H1 (cell line): Measurements from ENCODE around the gene SERINC4. TPM values are rescaled to one million over a fixed set of nuclear protein-coding genes. Genes with fewer than 3 reads are reported as not detected.

Experiments
- CTCF ChIA-PET: fragments of 300-600 bp; sonication (Branson Sonifier 250); formaldehyde crosslinking; loops from one replicate; lab custom pipeline; 2021; ENCODE audit not compliant: partially characterized antibody; lab: Charles Lee
- POLR2A ChIA-PET: fragments of 300-600 bp; sonication (Branson Sonifier 250); formaldehyde crosslinking; loops from one replicate; lab custom pipeline; 2021; ENCODE audit warnings: inconsistent platforms; ENCODE audit not compliant: partially characterized antibody; lab: Charles Lee
- DNase-seq, 2 experiments: peaks; one replicate each; pipeline versions ENCODE4 v3.0.0 to v3.0.0-alpha.2; 2010 to 2022; ENCODE audit warnings: low spot score in 2 of 2, low read depth in 1 of 2, mixed read lengths in 1 of 2
- FAIRE-seq: peaks from 2 replicates; lab custom pipeline; 2011; peaks lifted over from hg19 to GRCh38; lab: Jason Lieb, UNC
- H2AFZ ChIP-seq: 2 replicates; pipeline ENCODE4 v1.8.1; 2012; ENCODE audit warnings: low read length, inconsistent platforms
- H2AK5ac ChIP-seq: 2 replicates; pipeline ENCODE4 v1.6.1; 2013; ENCODE audit warnings: low read depth, low read length
- H2BK120ac ChIP-seq: replicated peaks from 2 replicates; pipeline ENCODE3; 2013; ENCODE audit warnings: low read depth, low read length, inconsistent platforms
- H2BK12ac ChIP-seq: 2 replicates; pipeline ENCODE4 v1.6.1; 2013; ENCODE audit warnings: low read depth, low read length
- H2BK15ac ChIP-seq: 2 replicates; pipeline ENCODE4 v1.6.1; 2013; ENCODE audit warnings: low read length
- H2BK20ac ChIP-seq: 2 replicates; pipeline ENCODE4 v1.6.1; 2013; ENCODE audit warnings: low read length
- H2BK5ac ChIP-seq: 2 replicates; pipeline ENCODE4 v1.6.1; 2013; ENCODE audit warnings: low read depth, low read length
- H3K14ac ChIP-seq: 2 replicates; pipeline ENCODE4 v1.6.1; 2013; ENCODE audit warnings: inconsistent platforms; ENCODE audit not compliant: insufficient read length
- H3K18ac ChIP-seq: 2 replicates; pipeline ENCODE4 v1.6.1; 2013; ENCODE audit warnings: low read length; ENCODE audit errors: extremely low read depth
- H3K23ac ChIP-seq: 2 replicates; pipeline ENCODE4 v1.6.1; 2013; ENCODE audit warnings: inconsistent platforms; ENCODE audit not compliant: insufficient read length
- H3K23me2 ChIP-seq: 2 replicates; pipeline ENCODE4 v1.6.1; 2013; ENCODE audit warnings: low read depth, low read length
- H3K27ac ChIP-seq: 2 replicates; pipeline ENCODE4 v1.6.1; 2011; ENCODE audit warnings: low read depth, low read length, inconsistent platforms
- H3K27me3 ChIP-seq, 4 experiments: replicated peaks in 1 of 4; 1 replicate in 1 of 4; 2 replicates in 3 of 4; pipeline versions ENCODE4 v1.6.1 to v1.8.1; 2011 to 2013; ENCODE audit warnings: low read length in 3 of 4, mild to moderate bottlenecking in 3 of 4, inconsistent platforms in 2 of 4, mixed read lengths in 2 of 4, moderate library complexity in 1 of 4; ENCODE audit not compliant: control insufficient read depth in 3 of 4, insufficient read depth in 3 of 4; ENCODE audit errors: extremely low read depth in 1 of 4
- H3K36me3 ChIP-seq, 4 experiments: 2 replicates each; pipeline versions ENCODE4 v1.6.1 to v1.8.1; 2011 to 2013; ENCODE audit warnings: mild to moderate bottlenecking in 4 of 4, low read length in 3 of 4, moderate library complexity in 2 of 4, control low read depth in 1 of 4, inconsistent platforms in 1 of 4; ENCODE audit not compliant: insufficient read depth in 4 of 4, control insufficient read depth in 2 of 4
- H3K4ac ChIP-seq: replicated peaks from 2 replicates; pipeline ENCODE3; 2013; ENCODE audit warnings: low read length, low read depth, mixed read lengths, inconsistent platforms; ENCODE audit not compliant: insufficient read length
- H3K4me1 ChIP-seq, 4 experiments: replicated peaks in 1 of 4; 1 replicate in 1 of 4; 2 replicates in 3 of 4; pipeline versions ENCODE4 v1.6.1 to v1.8.1; 2011 to 2013; ENCODE audit warnings: low read length in 3 of 4, inconsistent platforms in 2 of 4, mixed read lengths in 1 of 4; ENCODE audit not compliant: insufficient read depth in 4 of 4, control insufficient read depth in 3 of 4
- H3K4me2 ChIP-seq, 2 experiments: 2 replicates each; pipeline versions ENCODE4 v1.6.1 to v1.8.1; 2011 to 2013; ENCODE audit warnings: low read depth in 2 of 2, low read length in 2 of 2, control low read depth in 1 of 2, inconsistent platforms in 1 of 2, mild to moderate bottlenecking in 1 of 2; ENCODE audit not compliant: insufficient read depth in 1 of 2
- H3K4me3 ChIP-seq, 4 experiments: fragments of 200-600, 300-600 bp in 1 of 4; sonication (generic), shearing (Covaris generic), sonication (Bioruptor Twin) in 1 of 4; 2 replicates each; pipeline versions ENCODE4 v1.5.1 to v1.8.1; 2011 to 2016; ENCODE audit warnings: low read length in 4 of 4, low read depth in 3 of 4, control low read depth in 2 of 4, inconsistent platforms in 2 of 4, mild to moderate bottlenecking in 2 of 4, mixed read lengths in 1 of 4, moderate library complexity in 1 of 4; ENCODE audit not compliant: insufficient read depth in 2 of 4; ENCODE audit errors: extremely low read depth in 1 of 4
- H3K56ac ChIP-seq: replicated peaks from 2 replicates; pipeline ENCODE3; 2013; ENCODE audit warnings: low read depth, mild to moderate bottlenecking, mixed read lengths, low read length, inconsistent platforms; ENCODE audit not compliant: insufficient read length
- H3K79me1 ChIP-seq: 2 replicates; pipeline ENCODE4 v1.6.1; 2013; ENCODE audit warnings: low read depth, low read length, control low read depth
- H3K79me2 ChIP-seq, 2 experiments: 2 replicates each; pipeline versions ENCODE4 v1.6.1 to v1.8.1; 2012 to 2013; ENCODE audit warnings: low read length in 2 of 2, mild to moderate bottlenecking in 2 of 2, inconsistent platforms in 1 of 2; ENCODE audit not compliant: insufficient read depth in 2 of 2, control insufficient read depth in 1 of 2
- H3K9ac ChIP-seq, 4 experiments: replicated peaks in 1 of 4; 1 replicate in 1 of 4; 2 replicates in 3 of 4; pipeline versions ENCODE4 v1.6.1 to v1.8.1; 2011 to 2013; ENCODE audit warnings: low read depth in 3 of 4, low read length in 3 of 4, control low read depth in 2 of 4, mild to moderate bottlenecking in 2 of 4, moderate library complexity in 2 of 4, inconsistent platforms in 1 of 4; ENCODE audit errors: extremely low read depth in 1 of 4
- H3K9me3 ChIP-seq, 2 experiments: 2 replicates each; pipeline versions ENCODE4 v1.6.1 to v1.8.1; 2012 to 2013; ENCODE audit warnings: mild to moderate bottlenecking in 2 of 2, moderate library complexity in 2 of 2, control low read depth in 1 of 2, inconsistent platforms in 1 of 2, low read depth in 1 of 2, low read length in 1 of 2, mixed read lengths in 1 of 2; ENCODE audit not compliant: insufficient read depth in 2 of 2
- H4K20me1 ChIP-seq, 2 experiments: replicated peaks in 1 of 2; 2 replicates each; pipeline versions ENCODE3 to v1.8.1; 2011 to 2013; ENCODE audit warnings: inconsistent platforms in 2 of 2, low read length in 2 of 2, mild to moderate bottlenecking in 1 of 2; ENCODE audit not compliant: insufficient read depth in 2 of 2, control insufficient read depth in 1 of 2
- H4K5ac ChIP-seq: 2 replicates; pipeline ENCODE4 v1.6.1; 2013; ENCODE audit warnings: low read length, low read depth, mixed read lengths, inconsistent platforms; ENCODE audit not compliant: insufficient read length
- H4K8ac ChIP-seq: 2 replicates; pipeline ENCODE4 v1.8.0; 2013; ENCODE audit warnings: mild to moderate bottlenecking, moderate library complexity, low read length, inconsistent platforms; ENCODE audit not compliant: insufficient read depth; ENCODE audit errors: extremely low read depth
- H4K91ac ChIP-seq: replicated peaks from 2 replicates; pipeline ENCODE3; 2013; ENCODE audit warnings: low read length, mixed read lengths, inconsistent platforms; ENCODE audit not compliant: insufficient read length
- BRCA1 ChIP-seq: IDR thresholded peaks from 2 replicates; pipeline ENCODE4 v1.6.1; 2012; ENCODE audit warnings: low read depth, low read length, improper control_type of control experiment
- CHD2 ChIP-seq: IDR thresholded peaks from 2 replicates; pipeline ENCODE4 v1.6.1; 2012; ENCODE audit warnings: low read length, improper control_type of control experiment
- CREB1 ChIP-seq: IDR thresholded peaks from 2 replicates; pipeline ENCODE4 v1.6.1; 2012; ENCODE audit warnings: inconsistent platforms
- EGR1 ChIP-seq: IDR thresholded peaks from 2 replicates; pipeline ENCODE4 v1.6.1; 2011; ENCODE audit warnings: low read depth, low read length, borderline replicate concordance
- EZH2 ChIP-seq: fragments of 200-600 bp; sonication (generic); IDR thresholded peaks from 2 replicates; pipeline ENCODE4 v1.7.1; 2012; ENCODE audit warnings: low read depth, mild to moderate bottlenecking, moderate library complexity, low read length, inconsistent platforms; ENCODE audit not compliant: severe bottlenecking
- HDAC2 ChIP-seq, 2 experiments: fragments of 300-600 bp in 1 of 2; sonication (generic) in 1 of 2; IDR thresholded peaks; 2 replicates each; pipeline ENCODE4 v1.6.1; 2011 to 2012; ENCODE audit warnings: low read depth in 2 of 2, low read length in 2 of 2, mild to moderate bottlenecking in 2 of 2, moderate library complexity in 2 of 2, borderline replicate concordance in 1 of 2, inconsistent platforms in 1 of 2
- HDAC6 ChIP-seq: IDR thresholded peaks from one replicate; pipeline ENCODE4 v1.7.1; 2012; ENCODE audit warnings: low read depth, mild to moderate bottlenecking, inconsistent platforms, low read length, moderate library complexity
- JUND ChIP-seq: IDR thresholded peaks from 2 replicates; pipeline ENCODE4 v1.6.1; 2011; ENCODE audit warnings: mild to moderate bottlenecking, improper control_type of control experiment, low read length
- POLR2A ChIP-seq, 2 experiments: IDR thresholded peaks; 1 replicate in 1 of 2; 2 replicates in 1 of 2; pipeline ENCODE4 v1.6.1; 2011; ENCODE audit warnings: low read depth in 2 of 2, low read length in 2 of 2, mild to moderate bottlenecking in 2 of 2; ENCODE audit errors: control extremely low read depth in 1 of 2
- POLR2AphosphoS5 ChIP-seq: IDR thresholded peaks from 2 replicates; pipeline ENCODE4 v1.6.1; 2011; ENCODE audit warnings: low read depth, low read length
- RXRA ChIP-seq: IDR thresholded peaks from 2 replicates; pipeline ENCODE4 v1.6.1; 2011; ENCODE audit warnings: low read depth, mild to moderate bottlenecking, low read length, moderate library complexity; ENCODE audit not compliant: insufficient read depth
- TAF7 ChIP-seq: optimal IDR thresholded peaks from 2 replicates; pipeline ENCODE3; 2011; ENCODE audit warnings: low read depth, mild to moderate bottlenecking, inconsistent platforms, low read length, moderate library complexity, borderline replicate concordance
- ZNF274 ChIP-seq: IDR thresholded peaks from 2 replicates; pipeline ENCODE4 v1.7.0; 2012; ENCODE audit warnings: low read length, borderline replicate concordance; ENCODE audit errors: extremely low read depth
- WGBS, 2 experiments: shearing (Covaris generic) in 1 of 2; methylation state at CpG; one replicate each; pipeline versions ENCODE4 v1.1.6 to v1.1.7; 2013 to 2015; ENCODE audit warnings: low lambda C conversion rate in 2 of 2, mixed read lengths in 2 of 2, inconsistent platforms in 1 of 2, low coverage in 1 of 2, missing lambda C conversion rate in 1 of 2; ENCODE audit not compliant: insufficient replicate concordance in 2 of 2, insufficient coverage in 1 of 2, insufficient read length in 1 of 2; ENCODE audit errors: extremely low coverage in 1 of 2, missing lambda C conversion rate in 1 of 2; 5-methylcytosine and 5-hydroxymethylcytosine counted together
- polyA plus RNA-seq, 7 experiments: library from polyadenylated mRNA; depleted of rRNA in 3 of 7; stranded (reverse) in 5 of 7; unstranded in 2 of 7; fragments of >200 nt in 5 of 7; fragments of 200-250 nt in 2 of 7; gene quantifications; 1 replicate in 5 of 7; 2 replicates in 1 of 7; 4 replicates in 1 of 7; pipeline versions ENCODE4 v1.2.1 to v1.2.3, GENCODE V29; 2011 to 2013; ENCODE audit warnings: missing spikeins in 2 of 7, mixed read lengths in 2 of 7
- total RNA-seq: library from RNA; stranded (reverse); fragmentation: NEBNext Ultra II Directional; extraction: Animal tissue kit (Norgen Biotek cat#: 25700); gene quantifications from 2 replicates; pipeline ENCODE4 v1.2.1, GENCODE V29; 2021
- TF ChIP-seq, protein P1 (sequence below): IDR thresholded peaks from 2 replicates; pipeline ENCODE4 v1.6.1; 2011; ENCODE audit warnings: low read depth, mild to moderate bottlenecking, low read length; ENCODE audit not compliant: insufficient read depth

SERINC4 gene
- total and polyA plus RNA-seq, 2 of the 8 experiments (the other 6 are each of a cell fraction or from before 2014, with no cell fraction given) = 0.08 TPM; not detected in 1

DNA sequence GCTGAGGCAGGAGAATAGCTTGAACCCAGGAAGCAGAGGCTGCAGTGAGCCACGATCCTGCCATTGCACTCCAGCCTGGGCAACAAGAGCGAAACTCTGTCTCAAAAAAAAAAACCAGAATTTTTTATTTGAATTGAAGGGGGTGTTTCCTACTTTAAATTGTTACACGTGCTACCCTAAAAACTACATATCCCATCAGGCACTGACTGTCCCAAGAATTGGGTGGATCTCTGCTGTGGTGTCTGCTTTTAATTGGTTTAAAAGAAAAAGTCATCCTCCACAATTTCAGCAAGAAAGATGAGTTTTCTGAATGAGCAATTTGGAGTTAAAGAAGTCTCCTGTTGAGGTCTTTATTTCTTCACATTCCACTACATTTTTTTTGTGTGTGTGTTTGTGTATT is 51.6 kb downstream of the SERINC4 start:
- H3K79me1 ChIP-seq = no peaks in the 10 kb centered on the region; the same call in 1 of the 2 replicates
- peak overlapping the region; percentile 61 to 73; a peak in 3 of 4 replicates for H3K4me2 ChIP-seq
- ChIA-PET POLR2A (no interaction called here), CTCF (no interaction called here)
- peaks cover 0 to 6% (median 2%) of the 10 kb centered on the region in 4 experiments; a peak in 6 of 7 replicates for H3K4me1 ChIP-seq
- H2BK120ac ChIP-seq = no peak overlapping the region
- H2BK15ac ChIP-seq = no peak overlapping the region
- H2AFZ ChIP-seq = no peak overlapping the region
- no peak overlapping the region for H4K91ac ChIP-seq
- H3K9ac ChIP-seq = no peak overlapping the region
- peaks cover 15 to 17% of the 10 kb centered on the region in 2 experiments for H4K20me1 ChIP-seq
- H3K36me3 ChIP-seq = peaks cover 0 to 24% (median 2%) of the 10 kb centered on the region in 4 experiments; a peak in 3 of 8 replicates
- H3K27me3 ChIP-seq = no peaks in the 10 kb centered on the region
- no peak overlapping the region for H3K56ac ChIP-seq
- H3K23ac ChIP-seq = no peak overlapping the region
- H3K4ac ChIP-seq = no peak overlapping the region
- peak overlapping the region in 3 of 4 experiments; percentile 10 to 88 (median 87); a peak in 3 of 8 replicates for H3K4me3 ChIP-seq
- no peak overlapping the region for H2BK12ac ChIP-seq
- H3K18ac ChIP-seq = no peak overlapping the region
- H2BK5ac ChIP-seq = no peak overlapping the region
- no peak overlapping the region for H4K5ac ChIP-seq
- H4K8ac ChIP-seq = no peak overlapping the region
- no peak for FAIRE-seq
- no peaks in the 10 kb centered on the region; the same call in 1 of the 2 replicates for H3K23me2 ChIP-seq
- DNase-seq = no peak
- H2AK5ac ChIP-seq = no peak overlapping the region
- H3K14ac ChIP-seq = no peak overlapping the region
- WGBS, 2 experiments = 84% methylated on average over 3 of the region's 3 CpGs; no CpG with 5 or more reads in 1 of the 2 experiments
- peaks cover 9 to 67% of the 10 kb centered on the region in 2 experiments for H3K79me2 ChIP-seq
- H2BK20ac ChIP-seq = no peak overlapping the region
- no peak overlapping the region for H3K27ac ChIP-seq
- no peaks in the 10 kb centered on the region for H3K9me3 ChIP-seq
- TF ChIP-seq POLR2AphosphoS5 (no peak), EGR1 (no peak), RXRA (no peak), CREB1 (no peak), BRCA1 (no peak), HDAC2 (IDR thresholded peaks at IDR 0.05; ENCODE audit: borderline replicate concordance in 1 of 2, low read depth in 2 of 2, low read length in 2 of 2) (no peak), CHD2 (no peak), ZNF274 (no peak), POLR2A (IDR thresholded peaks at IDR 0.05; ENCODE audit: control extremely low read depth in 1 of 2, low read depth in 2 of 2, low read length in 2 of 2) (no peak), TAF7 (no peak), JUND (no peak), EZH2 (no peak), HDAC6 (no peak)
- TF ChIP-seq, protein P1, sequence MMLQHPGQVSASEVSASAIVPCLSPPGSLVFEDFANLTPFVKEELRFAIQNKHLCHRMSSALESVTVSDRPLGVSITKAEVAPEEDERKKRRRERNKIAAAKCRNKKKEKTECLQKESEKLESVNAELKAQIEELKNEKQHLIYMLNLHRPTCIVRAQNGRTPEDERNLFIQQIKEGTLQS = no peak
